ENCODE data around the gene CHCHD6.

Gene CHCHD6

DNA sequence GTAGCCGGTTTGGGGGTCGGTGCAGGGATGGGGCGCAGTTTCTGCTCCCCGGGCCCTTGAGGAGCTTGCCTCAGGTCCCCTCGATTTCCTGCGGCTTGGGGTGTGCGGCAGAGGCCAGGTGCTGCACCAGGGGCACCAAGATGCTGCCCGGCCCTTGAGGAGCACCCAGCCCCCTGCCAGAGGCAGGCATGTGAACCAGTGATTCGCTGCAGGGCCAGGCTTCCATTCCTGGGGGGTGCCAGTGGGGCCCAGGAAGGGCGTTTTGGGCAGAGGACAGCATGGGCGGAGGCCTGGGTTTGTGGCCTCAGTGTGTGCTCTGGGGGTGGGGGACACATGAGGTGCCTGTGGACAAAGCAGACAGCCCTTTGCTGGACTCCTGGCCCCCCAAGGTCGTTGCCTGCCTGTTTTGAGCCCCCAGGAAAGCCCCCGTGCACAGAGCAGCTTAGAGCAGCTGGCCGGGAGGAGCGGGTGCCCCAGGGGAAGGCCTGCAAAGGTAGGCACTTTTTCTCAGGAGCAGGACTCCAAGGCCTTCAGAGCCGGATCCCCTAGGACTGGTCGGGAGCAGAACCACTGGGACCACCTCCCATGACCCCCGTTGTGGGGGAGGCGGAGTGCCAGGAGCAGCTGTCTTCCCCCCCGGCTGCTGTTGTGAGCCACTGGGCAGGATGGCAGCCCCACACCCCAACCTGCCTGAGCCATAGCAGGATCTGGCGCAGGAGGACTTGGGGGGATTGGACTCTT is 280.5 kb downstream of the CHCHD6 start:
- H3K9ac ChIP-seq (ENCODE audit: low read depth, low read length): peak overlapping the region; percentile 62; the same call in 1 of the 2 replicates
- H3K4me1 ChIP-seq (ENCODE audit: insufficient read depth, low read length): peaks cover 6% of the 10 kb centered on the region; the same call in 1 of the 2 replicates
- H3K36me3 ChIP-seq (ENCODE audit: insufficient read depth, low read length): peaks cover 6% of the 10 kb centered on the region; the same call in 1 of the 2 replicates
- no peaks in the 10 kb centered on the region for H3K9me3 ChIP-seq (ENCODE audit: control insufficient read depth, insufficient read depth, low read length)

DNA sequence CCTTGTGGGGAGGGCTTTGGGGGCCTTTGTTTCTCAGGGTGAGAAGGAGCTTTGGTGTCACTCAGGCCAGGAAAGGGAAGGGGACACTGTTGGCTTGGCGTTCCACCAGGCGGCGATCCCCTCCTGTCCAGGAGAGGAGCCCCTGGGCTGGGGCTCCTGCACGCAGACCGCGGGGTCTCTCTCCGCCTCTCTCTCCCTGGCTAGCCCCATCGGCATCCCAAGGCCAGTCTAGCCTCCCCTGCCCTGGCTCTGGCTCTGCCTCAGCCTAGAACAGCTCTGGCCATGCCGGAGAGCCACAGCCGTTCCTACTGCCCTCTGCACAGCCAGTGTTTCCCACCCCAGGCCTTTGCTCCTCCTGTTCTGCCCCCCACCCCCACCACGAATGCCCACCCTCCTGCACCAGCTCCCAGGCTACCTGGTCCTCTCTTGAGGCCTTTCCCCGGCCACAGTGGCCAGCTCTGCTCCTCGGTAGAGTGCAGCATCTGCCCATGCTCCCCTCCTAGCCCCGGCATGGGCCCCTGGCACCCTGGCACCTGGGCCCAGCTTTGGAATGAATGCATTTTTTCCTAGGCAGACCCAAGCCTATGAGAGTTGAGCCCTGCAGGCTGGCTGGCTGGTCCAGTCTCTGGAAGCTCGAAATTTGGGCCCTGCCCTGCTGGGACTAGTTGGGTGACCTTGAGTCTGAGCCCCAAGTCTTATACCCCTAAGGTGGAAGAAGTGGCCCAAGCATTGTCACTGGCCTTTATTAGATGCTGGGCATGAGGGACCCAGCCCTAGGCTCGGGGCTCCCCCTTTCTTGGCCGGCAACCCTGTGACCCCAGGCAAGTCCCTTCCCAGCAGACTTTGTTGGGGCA is 281.3 kb downstream of the CHCHD6 start:
- Histone ChIP-seq H3K9me3 (ENCODE audit: control insufficient read depth, insufficient read depth, low read length) (no peaks in the 10 kb centered on the region), H3K4me1 (ENCODE audit: insufficient read depth, low read length) (peaks cover 6% of the 10 kb centered on the region; the same call in 1 of the 2 replicates), H3K36me3 (ENCODE audit: insufficient read depth, low read length) (peaks cover 13% of the 10 kb centered on the region), H3K9ac (ENCODE audit: low read depth, low read length) (no peak overlapping the region)

DNA sequence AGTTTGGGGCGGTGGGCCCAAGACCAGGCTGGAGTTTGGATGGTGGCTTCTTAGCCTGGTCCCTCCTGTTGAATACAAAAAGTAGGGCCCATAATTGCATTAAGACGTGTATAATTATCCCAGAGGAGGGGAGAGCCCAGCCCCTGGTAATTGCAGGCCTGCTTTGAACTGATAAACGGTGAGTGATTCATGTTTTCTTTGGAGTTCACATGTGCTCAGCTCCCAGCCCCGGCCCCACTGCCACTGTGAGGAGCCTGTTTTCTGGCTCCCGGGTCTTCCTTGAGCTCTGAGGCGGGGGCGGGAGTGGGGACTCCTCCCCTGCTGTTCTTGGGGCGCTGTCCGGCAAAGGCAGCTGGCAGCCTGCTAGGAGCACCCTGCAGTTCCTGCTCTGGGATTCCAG is 282.0 kb downstream of the CHCHD6 start:
- Histone ChIP-seq H3K36me3 (ENCODE audit: insufficient read depth, low read length) (peaks cover 16% of the 10 kb centered on the region), H3K9me3 (ENCODE audit: control insufficient read depth, insufficient read depth, low read length) (no peaks in the 10 kb centered on the region), H3K4me1 (ENCODE audit: insufficient read depth, low read length) (peaks cover 6% of the 10 kb centered on the region; the same call in 1 of the 2 replicates), H3K9ac (ENCODE audit: low read depth, low read length) (no peak overlapping the region)

DNA sequence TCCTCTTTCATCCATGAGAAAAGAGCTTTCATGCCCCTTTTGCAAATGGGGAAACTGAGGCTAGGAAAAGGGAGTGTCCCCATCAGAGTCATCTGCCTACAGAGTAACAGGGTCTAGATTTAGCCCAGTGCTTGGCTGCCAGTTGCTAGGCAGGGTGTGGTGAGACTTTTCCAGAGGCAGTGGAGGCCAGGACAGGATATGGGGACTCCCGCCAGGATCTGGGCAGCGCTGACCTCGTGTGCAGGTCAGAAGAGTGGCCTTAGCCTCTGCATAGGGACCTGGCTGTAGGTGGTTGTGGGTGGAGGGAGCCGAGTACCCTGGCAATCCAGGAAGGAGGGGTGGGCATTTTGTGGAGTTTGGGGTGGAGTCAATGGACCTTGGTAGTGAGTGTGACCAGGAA is 283.1 kb downstream of the CHCHD6 start:
- Histone ChIP-seq H3K9ac (ENCODE audit: low read depth, low read length) (no peak overlapping the region; the same call in 1 of the 2 replicates), H3K36me3 (ENCODE audit: insufficient read depth, low read length) (peaks cover 17% of the 10 kb centered on the region), H3K4me1 (ENCODE audit: insufficient read depth, low read length) (peaks cover 6% of the 10 kb centered on the region; the same call in 1 of the 2 replicates), H3K9me3 (ENCODE audit: control insufficient read depth, insufficient read depth, low read length) (no peaks in the 10 kb centered on the region)

DNA sequence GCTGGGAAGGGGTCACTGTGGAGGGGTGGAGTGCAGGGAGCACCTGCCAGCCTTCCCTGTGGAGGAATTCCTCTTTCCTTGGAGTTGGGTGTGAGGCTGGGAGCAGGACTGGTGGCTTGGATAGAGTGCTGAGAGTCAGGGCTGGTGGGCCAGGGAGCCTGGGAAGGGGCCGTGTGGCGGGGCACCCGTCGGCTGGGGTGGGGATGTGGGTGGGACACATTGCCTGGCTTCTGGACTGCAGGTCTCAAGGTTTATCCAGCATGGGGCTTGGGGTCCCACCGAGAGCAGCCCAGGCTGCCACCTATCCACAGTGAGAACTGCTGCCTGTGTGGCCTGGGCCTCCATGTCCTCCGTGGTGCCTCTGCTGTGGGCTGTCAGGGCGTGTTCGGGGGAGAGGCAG is 283.6 kb downstream of the CHCHD6 start:
- Histone ChIP-seq H3K9ac (ENCODE audit: low read depth, low read length) (no peak overlapping the region), H3K9me3 (ENCODE audit: control insufficient read depth, insufficient read depth, low read length) (no peaks in the 10 kb centered on the region), H3K36me3 (ENCODE audit: insufficient read depth, low read length) (peaks cover 17% of the 10 kb centered on the region), H3K4me1 (ENCODE audit: insufficient read depth, low read length) (peaks cover 6% of the 10 kb centered on the region; the same call in 1 of the 2 replicates)

DNA sequence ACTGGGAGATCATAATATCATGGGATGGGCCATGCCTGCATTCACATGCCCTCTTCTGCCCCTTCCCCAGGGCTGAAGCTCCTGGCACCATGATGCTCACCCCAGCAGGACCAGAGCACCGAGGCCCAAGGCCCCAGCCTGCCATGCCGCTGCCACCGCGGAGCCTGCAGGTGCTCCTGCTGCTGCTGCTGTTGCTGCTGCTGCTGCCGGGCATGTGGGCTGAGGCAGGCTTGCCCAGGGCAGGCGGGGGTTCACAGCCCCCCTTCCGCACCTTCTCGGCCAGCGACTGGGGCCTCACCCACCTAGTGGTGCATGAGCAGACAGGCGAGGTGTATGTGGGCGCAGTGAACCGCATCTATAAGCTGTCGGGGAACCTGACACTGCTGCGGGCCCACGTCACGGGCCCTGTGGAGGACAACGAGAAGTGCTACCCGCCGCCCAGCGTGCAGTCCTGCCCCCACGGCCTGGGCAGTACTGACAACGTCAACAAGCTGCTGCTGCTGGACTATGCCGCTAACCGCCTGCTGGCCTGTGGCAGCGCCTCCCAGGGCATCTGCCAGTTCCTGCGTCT is 284.5 kb downstream of the CHCHD6 start:
- peaks cover 6% of the 10 kb centered on the region; the same call in 1 of the 2 replicates for H3K4me1 ChIP-seq (ENCODE audit: insufficient read depth, low read length)
- H3K9me3 ChIP-seq (ENCODE audit: control insufficient read depth, insufficient read depth, low read length): no peaks in the 10 kb centered on the region
- peaks cover 17% of the 10 kb centered on the region for H3K36me3 ChIP-seq (ENCODE audit: insufficient read depth, low read length)
- no peak overlapping the region for H3K9ac ChIP-seq (ENCODE audit: low read depth, low read length)

DNA sequence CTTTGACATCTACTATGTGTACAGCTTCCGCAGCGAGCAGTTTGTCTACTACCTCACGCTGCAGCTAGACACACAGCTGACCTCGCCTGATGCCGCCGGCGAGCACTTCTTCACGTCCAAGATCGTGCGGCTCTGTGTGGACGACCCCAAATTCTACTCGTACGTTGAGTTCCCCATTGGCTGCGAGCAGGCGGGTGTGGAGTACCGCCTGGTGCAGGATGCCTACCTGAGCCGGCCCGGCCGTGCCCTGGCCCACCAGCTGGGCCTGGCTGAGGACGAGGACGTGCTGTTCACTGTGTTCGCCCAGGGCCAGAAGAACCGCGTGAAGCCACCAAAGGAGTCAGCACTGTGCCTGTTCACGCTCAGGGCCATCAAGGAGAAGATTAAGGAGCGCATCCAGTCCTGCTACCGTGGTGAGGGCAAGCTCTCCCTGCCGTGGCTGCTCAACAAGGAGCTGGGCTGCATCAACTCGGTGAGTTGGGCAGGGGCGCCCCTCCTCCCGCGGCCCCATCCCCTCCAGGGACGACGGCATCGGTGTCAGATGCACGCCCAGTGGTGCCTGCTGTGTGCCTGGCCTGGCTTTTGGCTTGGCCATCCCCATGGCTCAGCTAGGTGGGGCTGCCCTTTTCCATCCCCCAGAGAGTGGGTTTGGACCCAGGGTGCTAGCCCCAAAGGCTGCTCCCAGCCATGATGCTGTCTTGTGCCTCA is 285.4 kb downstream of the CHCHD6 start:
- Histone ChIP-seq H3K36me3 (ENCODE audit: insufficient read depth, low read length) (peaks cover 17% of the 10 kb centered on the region), H3K4me1 (ENCODE audit: insufficient read depth, low read length) (peaks cover 6% of the 10 kb centered on the region; the same call in 1 of the 2 replicates), H3K9me3 (ENCODE audit: control insufficient read depth, insufficient read depth, low read length) (no peaks in the 10 kb centered on the region), H3K9ac (ENCODE audit: low read depth, low read length) (no peak overlapping the region)

DNA sequence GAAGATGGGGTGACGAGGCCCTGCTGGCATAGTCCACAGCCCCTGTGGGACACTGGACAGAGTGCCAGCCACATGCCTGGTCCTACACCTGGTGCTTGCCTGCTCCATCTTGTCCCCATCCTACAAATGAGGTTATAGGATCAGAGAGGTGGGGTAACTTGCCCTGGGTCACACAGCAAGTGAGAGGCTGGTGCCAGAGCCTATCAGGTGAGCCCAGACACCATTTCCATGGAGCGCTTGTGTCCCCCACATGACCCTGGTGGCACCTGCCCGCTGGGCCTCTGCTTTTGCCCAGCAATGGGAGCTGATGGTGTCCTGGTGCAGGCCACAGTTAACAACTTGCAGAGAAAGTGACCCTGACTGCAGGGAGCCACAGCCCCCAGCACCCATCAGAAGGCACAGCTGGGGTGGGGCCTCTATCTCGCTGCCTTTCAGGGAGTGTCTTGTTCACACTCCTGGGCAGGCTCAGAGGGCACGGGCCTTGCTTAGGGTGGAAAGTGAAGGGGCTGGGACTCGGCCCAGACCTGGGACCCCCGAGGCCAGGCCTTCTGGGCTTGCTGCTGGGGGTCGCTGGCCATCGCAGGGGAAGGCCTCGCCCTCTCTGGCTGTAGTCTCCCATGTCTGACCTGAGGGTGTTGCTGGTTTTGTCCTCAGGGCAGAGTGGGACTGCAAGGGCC is 286.1 kb downstream of the CHCHD6 start:
- Histone ChIP-seq H3K9ac (ENCODE audit: low read depth, low read length) (no peak overlapping the region), H3K9me3 (ENCODE audit: control insufficient read depth, insufficient read depth, low read length) (no peaks in the 10 kb centered on the region), H3K4me1 (ENCODE audit: insufficient read depth, low read length) (no peaks in the 10 kb centered on the region), H3K36me3 (ENCODE audit: insufficient read depth, low read length) (peaks cover 17% of the 10 kb centered on the region)

DNA sequence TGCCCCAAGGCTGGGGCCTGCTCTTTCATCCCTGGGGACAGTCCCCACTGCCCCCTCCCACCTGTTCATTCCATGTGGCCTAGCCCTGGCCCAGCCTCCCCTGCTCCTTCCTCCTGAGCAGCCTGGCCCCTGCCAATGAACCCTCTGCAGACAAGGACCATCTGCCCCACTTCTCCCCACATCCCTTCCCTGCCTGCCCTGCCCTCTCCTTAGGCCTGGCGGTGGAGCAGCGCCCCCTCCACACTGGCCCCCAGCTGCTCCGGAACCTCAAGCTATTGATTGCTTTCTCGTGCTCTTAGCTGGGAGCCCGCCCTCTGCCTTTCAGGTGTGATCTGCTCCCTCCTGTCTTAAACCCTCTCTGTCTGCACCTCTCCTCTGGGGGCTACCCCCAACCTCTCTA is 286.9 kb downstream of the CHCHD6 start:
- Histone ChIP-seq H3K9me3 (ENCODE audit: control insufficient read depth, insufficient read depth, low read length) (no peaks in the 10 kb centered on the region), H3K4me1 (ENCODE audit: insufficient read depth, low read length) (no peaks in the 10 kb centered on the region), H3K36me3 (ENCODE audit: insufficient read depth, low read length) (peaks cover 17% of the 10 kb centered on the region), H3K9ac (ENCODE audit: low read depth, low read length) (no peak overlapping the region)

DNA sequence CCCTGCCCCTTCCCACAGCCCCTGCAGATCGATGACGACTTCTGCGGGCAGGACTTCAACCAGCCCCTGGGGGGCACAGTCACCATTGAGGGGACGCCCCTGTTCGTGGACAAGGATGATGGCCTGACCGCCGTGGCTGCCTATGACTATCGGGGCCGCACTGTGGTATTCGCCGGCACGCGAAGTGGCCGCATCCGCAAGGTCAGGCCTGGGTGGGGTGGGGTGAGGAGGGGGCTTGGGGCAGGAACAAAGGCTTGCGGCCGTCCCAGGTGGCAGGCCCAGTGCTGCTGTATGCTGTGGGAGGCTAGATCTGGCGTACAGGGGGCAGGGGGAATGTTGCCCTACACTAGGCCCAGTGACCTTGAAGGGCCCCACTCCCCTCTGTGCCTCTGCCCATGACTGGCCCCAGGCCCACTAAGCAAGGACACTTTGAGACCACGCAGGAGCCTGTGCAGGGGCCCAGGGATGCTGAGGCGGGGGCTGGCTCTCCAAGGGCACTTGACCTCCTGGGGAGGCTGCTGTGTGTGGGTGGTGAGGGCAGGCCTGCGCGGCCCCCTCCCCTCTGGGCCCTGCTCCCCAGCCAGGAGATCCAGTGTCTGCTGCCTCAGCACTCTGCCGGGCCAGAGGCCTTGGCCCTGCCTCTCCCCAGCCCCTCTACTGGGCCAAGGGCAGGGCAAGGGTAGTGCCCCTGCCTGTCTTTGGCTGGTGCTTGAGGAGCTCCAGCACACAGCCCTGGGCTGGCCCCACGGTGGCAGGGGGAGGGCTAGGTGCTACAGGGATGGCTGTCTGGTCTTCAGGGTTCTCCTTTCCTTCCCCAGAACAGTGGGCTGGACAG is 287.5 kb downstream of the CHCHD6 start:
- peaks cover 17% of the 10 kb centered on the region for H3K36me3 ChIP-seq (ENCODE audit: insufficient read depth, low read length)
- no peaks in the 10 kb centered on the region for H3K4me1 ChIP-seq (ENCODE audit: insufficient read depth, low read length)
- no peak overlapping the region for H3K9ac ChIP-seq (ENCODE audit: low read depth, low read length)
- H3K9me3 ChIP-seq (ENCODE audit: control insufficient read depth, insufficient read depth, low read length): no peaks in the 10 kb centered on the region

DNA sequence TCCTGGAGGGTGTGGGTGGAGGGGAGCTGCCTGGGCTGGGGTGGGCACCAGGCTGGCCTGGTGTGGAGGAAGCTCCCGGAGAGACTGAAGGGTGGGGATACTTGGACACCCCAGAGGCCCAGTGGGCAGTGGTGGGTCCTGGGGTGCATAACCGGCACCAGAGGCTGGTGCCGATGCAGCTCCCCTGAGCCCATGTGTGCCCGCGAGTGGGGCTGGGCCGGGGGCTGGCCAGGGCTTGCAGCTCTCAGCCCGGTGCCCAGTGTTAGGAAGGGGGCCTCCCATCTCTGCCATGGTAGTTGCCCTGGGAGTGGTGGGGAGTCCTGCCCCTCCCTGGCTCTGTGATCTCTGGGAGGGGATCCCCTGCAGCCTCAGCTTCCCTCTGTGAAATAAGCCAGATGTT is 288.2 kb downstream of the CHCHD6 start:
- Histone ChIP-seq H3K4me1 (ENCODE audit: insufficient read depth, low read length) (no peaks in the 10 kb centered on the region), H3K9me3 (ENCODE audit: control insufficient read depth, insufficient read depth, low read length) (no peaks in the 10 kb centered on the region), H3K36me3 (ENCODE audit: insufficient read depth, low read length) (peaks cover 17% of the 10 kb centered on the region), H3K9ac (ENCODE audit: low read depth, low read length) (no peak overlapping the region)

DNA sequence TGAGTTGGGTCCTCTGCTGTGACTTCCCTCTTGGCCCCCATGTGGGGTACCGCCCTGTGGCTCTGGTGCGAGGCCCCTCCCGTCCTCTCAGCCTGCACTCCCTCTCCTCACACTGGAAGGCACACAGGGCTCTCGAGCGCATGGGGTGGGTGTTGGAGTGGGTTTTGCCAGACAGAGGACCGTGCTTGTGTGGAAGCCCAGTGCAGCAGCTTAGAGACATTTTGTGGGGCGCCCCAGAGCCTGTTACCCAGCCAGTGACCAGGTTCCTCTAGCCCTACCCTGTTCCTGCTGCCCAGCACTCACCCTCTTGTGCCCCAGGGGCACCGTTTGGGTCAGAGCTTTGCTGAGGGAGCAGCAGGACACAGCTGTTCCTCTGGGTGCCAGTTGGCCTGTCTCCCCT is 288.7 kb downstream of the CHCHD6 start:
- peaks cover 17% of the 10 kb centered on the region for H3K36me3 ChIP-seq (ENCODE audit: insufficient read depth, low read length)

DNA sequence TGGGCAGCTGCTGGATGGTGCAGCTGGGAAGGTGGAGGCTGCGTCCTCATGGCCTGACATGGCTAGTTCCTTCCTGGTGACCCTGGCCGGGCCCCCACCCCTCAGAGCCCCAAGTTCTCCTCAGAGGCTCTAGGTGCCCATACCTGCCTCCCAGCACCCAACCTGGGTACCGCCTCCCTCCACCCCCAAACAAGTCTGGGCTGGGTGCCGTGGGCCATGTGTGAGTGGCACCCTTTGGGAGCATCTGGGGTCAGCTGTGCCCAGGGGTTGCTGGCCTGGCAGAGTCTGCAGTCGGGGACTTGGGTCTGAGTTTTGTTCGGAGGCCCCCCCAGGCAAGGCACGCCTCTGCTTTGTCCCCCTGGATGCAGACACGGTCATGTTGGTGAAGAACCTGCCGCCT is 289.4 kb downstream of the CHCHD6 start:
- Histone ChIP-seq H3K9ac (ENCODE audit: low read depth, low read length) (no peak overlapping the region), H3K9me3 (ENCODE audit: control insufficient read depth, insufficient read depth, low read length) (no peaks in the 10 kb centered on the region), H3K36me3 (ENCODE audit: insufficient read depth, low read length) (peaks cover 17% of the 10 kb centered on the region), H3K4me1 (ENCODE audit: insufficient read depth, low read length) (no peaks in the 10 kb centered on the region)

More for the DNA sequence above, 288.7 kb downstream of the CHCHD6 start:
- H3K9me3 ChIP-seq (ENCODE audit: control insufficient read depth, insufficient read depth, low read length): no peaks in the 10 kb centered on the region
- H3K4me1 ChIP-seq (ENCODE audit: insufficient read depth, low read length): no peaks in the 10 kb centered on the region
- no peak overlapping the region for H3K9ac ChIP-seq (ENCODE audit: low read depth, low read length)
